GM19023 (cell line): ENCODE results near the gene NLGN3.
A peak's percentile ranks its signal among the peaks of the same experiment; 100 is the strongest.
"Not testable (repeated sequence)": the region's sequence is repeated elsewhere in the genome, so short reads cannot be mapped to it uniquely, and the experiment has no call there.

ENCODE experiments used
- ATAC-seq: cut with Tn5 transposase; IDR thresholded peaks from one replicate; pipeline ENCODE4 v1.9.1; 2021; ENCODE audit warnings: mild to moderate bottlenecking, moderate library complexity; ENCODE audit not compliant: unreplicated experiment

Gene NLGN3

GRCh38 chrX:71168134-71168533, 23.5 kb downstream of the NLGN3 start:
- ATAC-seq: no peak

- no peak for ATAC-seq
Observed at GRCh38 chrX:71169586-71169985, 24.9 kb downstream of the NLGN3 start.

GRCh38 chrX:71170660-71171059, 26.0 kb downstream of the NLGN3 start:
- no peak for ATAC-seq

GRCh38 chrX:71171110-71171801, 26.6 kb downstream of the NLGN3 start:
- ATAC-seq: no peak

- ATAC-seq: no peak
Observed at GRCh38 chrX:71173440-71173839, 28.8 kb downstream of the NLGN3 start.

GRCh38 chrX:71174795-71175194, 30.2 kb downstream of the NLGN3 start:
- no peak for ATAC-seq

- ATAC-seq: no peak
Observed at GRCh38 chrX:71175531-71175930, 30.9 kb downstream of the NLGN3 start.

GRCh38 chrX:71177327-71177726, 32.7 kb downstream of the NLGN3 start:
- ATAC-seq: no peak

- no peak for ATAC-seq
Observed at GRCh38 chrX:71178908-71179307, 34.3 kb downstream of the NLGN3 start.

- not testable (repeated sequence) for ATAC-seq
Observed at GRCh38 chrX:71180579-71181265, 36.1 kb downstream of the NLGN3 start.

- ATAC-seq: peak; percentile 33
Observed at GRCh38 chrX:71181558-71181909, 36.9 kb downstream of the NLGN3 start.

GRCh38 chrX:71181910-71182799, 37.5 kb downstream of the NLGN3 start:
- peak; percentile 91 for ATAC-seq

- no peak for ATAC-seq
Observed at GRCh38 chrX:71182871-71183270, 38.2 kb downstream of the NLGN3 start.

GRCh38 chrX:71183341-71183740, 38.7 kb downstream of the NLGN3 start:
- no peak for ATAC-seq

- ATAC-seq: no peak
Observed at GRCh38 chrX:71184092-71184491, 39.5 kb downstream of the NLGN3 start.

- no peak for ATAC-seq
Observed at GRCh38 chrX:71184803-71185495, 40.3 kb downstream of the NLGN3 start.

GRCh38 chrX:71191248-71191647, 46.6 kb downstream of the NLGN3 start:
- no peak for ATAC-seq

GRCh38 chrX:71195964-71196649, 51.5 kb downstream of the NLGN3 start:
- no peak for ATAC-seq

- ATAC-seq: peak; percentile 49
Observed at GRCh38 chrX:71198066-71198465, 53.4 kb downstream of the NLGN3 start.

- ATAC-seq: no peak
Observed at GRCh38 chrX:71199252-71200008, 54.8 kb downstream of the NLGN3 start.
